ENCODE data around the gene MST1R.

Gene MST1R

DNA sequence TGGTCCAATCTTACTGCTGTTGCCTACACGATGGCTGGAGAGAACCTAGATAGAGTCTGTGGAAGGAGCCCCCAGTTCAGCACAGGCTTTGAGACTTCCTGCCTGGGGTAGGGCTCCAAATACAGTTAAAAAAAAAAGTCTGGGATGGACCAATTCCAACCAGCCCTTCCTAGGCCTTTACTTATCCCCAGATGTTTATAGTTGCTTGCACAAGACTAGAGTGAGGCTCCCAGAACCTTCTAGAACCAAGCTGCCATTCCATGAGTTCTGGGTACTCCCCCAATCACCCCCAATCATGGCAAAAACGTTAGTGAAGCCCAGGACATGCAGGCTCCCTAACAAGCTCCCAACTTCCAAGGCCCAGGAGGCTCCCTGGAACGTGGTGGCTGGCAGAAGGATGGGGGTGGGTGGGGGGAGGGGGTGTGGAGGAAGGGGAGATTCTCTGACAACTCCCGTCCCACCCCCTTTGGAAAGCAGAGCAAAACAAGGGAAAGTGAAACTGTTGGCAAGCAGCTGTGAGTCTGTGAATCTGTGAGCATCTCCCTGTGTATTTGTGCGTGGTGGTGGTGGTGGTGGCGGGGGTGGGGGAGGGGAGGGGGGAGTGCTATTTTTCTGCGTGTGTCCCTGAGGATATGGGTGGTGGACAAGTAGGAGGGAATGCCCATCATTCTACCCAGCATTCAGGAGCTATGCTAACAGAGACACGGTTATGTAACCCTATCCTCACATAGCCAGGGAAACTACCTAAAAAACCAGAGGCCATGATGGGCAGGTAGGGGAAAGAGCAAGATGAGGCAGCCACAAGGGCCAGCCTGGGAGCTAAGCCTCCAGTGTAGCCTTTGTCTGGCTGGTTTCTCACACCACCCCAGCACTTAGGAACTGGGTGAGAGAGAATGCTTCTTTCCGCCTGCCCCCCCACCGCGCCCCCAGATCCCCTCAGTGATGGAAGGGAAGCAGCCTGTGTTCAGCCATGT lies 2.0 kb downstream of the MST1R start:
- peak overlapping the region; percentile 4 for H3K4me3 ChIP-seq (ENCODE audit: low read length)
- TF ChIP-seq, protein P1, sequence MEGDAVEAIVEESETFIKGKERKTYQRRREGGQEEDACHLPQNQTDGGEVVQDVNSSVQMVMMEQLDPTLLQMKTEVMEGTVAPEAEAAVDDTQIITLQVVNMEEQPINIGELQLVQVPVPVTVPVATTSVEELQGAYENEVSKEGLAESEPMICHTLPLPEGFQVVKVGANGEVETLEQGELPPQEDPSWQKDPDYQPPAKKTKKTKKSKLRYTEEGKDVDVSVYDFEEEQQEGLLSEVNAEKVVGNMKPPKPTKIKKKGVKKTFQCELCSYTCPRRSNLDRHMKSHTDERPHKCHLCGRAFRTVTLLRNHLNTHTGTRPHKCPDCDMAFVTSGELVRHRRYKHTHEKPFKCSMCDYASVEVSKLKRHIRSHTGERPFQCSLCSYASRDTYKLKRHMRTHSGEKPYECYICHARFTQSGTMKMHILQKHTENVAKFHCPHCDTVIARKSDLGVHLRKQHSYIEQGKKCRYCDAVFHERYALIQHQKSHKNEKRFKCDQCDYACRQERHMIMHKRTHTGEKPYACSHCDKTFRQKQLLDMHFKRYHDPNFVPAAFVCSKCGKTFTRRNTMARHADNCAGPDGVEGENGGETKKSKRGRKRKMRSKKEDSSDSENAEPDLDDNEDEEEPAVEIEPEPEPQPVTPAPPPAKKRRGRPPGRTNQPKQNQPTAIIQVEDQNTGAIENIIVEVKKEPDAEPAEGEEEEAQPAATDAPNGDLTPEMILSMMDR (conservative IDR thresholded peaks at IDR 0.05; ENCODE audit: low read depth, low read length): no peak
- DNase-seq (ENCODE audit: low read depth): no peak

DNA sequence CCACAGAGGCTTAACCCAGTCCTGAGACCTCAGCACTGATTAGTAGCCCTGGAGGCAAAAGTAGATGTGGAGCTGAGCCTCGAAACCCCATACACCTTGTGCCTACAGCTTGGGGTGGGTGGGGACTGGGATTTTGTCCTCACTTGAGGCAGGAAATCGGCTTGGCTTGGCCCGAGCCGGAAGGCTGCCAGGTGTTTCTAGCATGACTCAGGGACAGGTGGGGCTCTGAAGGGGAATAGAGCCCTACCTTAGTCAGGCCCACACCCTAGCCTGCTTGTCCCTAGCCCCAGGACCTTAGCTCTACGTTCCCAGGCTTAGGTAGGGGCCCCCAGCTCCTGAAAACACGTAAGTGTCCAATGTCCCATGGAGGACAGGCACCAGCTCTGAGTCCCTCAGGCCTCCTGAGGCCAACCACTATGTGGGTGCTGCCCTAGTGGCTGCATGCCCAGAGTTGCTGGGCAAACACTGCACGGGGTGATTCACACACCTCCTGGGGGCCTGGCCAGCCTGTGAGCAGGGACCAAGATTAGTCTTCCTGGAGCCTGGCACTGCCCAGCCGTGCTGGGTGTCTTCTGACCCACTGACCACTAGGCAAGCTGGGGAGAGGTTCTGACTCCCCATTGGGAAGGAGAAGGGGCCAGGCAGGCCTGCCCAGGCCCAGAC lies 3.1 kb downstream of the MST1R start:
- TF ChIP-seq, protein P1 (conservative IDR thresholded peaks at IDR 0.05; ENCODE audit: low read depth, low read length): no peak
- peak; percentile 90 for DNase-seq (ENCODE audit: low read depth)
- H3K4me3 ChIP-seq (ENCODE audit: low read length): no peak overlapping the region

DNA sequence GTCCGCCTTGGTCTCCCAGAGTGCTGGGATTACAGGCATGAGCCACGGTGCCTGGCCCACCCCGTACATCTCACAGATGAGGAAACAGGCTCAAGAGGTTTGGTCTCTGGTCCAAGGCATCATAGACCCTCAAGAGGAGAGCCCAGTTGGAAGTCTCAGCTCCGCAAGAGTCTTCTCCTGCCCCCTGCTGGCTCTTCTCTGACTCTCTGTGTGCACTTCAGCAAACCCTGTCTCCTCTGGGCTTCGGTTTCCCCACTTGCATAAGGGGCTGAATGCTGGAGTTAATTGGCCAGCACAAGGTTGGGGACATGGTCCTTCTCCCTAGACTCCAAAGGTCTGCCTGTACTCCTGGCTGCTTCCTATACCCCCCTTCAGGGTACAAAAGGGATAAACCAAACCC lies 3.9 kb downstream of the MST1R start:
- no peak for DNase-seq (ENCODE audit: low read depth)
- H3K4me3 ChIP-seq (ENCODE audit: low read length): no peak overlapping the region
- TF ChIP-seq, protein P1 (conservative IDR thresholded peaks at IDR 0.05; ENCODE audit: low read depth, low read length): peak; percentile 37

DNA sequence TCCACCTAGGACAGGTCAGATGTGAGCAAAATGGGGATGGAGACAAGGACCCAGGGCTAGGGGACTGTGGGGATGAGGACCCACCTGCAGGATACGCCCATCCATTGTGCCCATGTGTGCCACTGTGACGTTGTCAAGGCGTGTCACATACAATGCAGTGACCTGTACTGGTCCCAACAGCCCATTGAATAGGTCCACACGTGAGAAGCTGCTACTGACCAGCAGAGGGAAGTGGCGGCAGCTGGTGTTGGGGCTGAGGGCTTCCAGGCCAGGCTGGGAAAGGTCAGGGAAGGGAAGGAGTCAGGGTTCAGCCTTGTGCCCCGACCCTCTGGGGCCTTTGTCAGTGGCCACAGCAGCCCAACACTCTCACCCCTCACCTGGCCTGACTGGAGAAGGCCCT lies 4.7 kb downstream of the MST1R start:
- H3K4me3 ChIP-seq (ENCODE audit: low read length): no peak overlapping the region
- no peak for DNase-seq (ENCODE audit: low read depth)
- TF ChIP-seq, protein P1 (conservative IDR thresholded peaks at IDR 0.05; ENCODE audit: low read depth, low read length): no peak

DNA sequence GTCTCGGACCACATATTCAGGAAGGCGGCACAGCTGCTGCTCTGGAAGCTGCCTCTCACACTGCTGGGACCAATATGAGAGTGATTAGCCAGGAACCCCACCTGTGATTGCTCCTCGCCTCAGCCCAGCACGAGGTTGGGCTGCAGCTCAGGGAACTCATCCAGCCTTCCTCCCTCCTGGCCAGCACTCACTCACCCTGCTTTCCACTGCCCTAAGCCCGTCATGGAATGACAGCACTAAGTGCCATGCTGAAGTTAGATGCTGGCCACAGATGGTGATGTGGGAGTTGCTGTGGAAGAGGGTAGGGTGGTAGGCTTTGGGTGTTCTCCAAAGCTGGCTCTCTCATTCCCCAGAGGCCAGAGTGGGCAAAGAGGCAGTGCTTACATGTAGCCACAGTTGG lies 7.3 kb downstream of the MST1R start:
- no peak overlapping the region for H3K4me3 ChIP-seq (ENCODE audit: low read length)
- TF ChIP-seq, protein P1 (conservative IDR thresholded peaks at IDR 0.05; ENCODE audit: low read depth, low read length): no peak

DNA sequence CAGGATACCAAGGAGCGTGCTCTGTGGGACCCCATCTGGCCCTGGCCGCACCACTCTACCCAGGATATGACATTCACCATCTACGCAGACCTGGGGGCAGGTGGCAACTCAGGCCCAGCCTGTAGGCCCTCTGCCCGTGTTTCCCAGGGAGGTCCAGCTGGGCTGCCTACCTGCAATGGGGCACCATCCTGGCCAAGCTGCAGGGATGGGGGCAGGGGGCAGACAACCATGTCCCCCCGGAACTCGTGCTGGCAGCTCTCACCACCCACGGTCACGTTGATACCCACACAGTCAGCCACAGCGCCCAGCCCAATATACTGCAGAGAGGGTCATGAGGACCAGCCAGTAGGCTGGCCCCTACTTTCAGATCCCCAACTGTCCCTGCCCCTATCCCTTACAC lies 7.9 kb downstream of the MST1R start:
- TF ChIP-seq, protein P1 (conservative IDR thresholded peaks at IDR 0.05; ENCODE audit: low read depth, low read length): no peak
- no peak for DNase-seq (ENCODE audit: low read depth)
- H3K4me3 ChIP-seq (ENCODE audit: low read length): no peak overlapping the region

More for the DNA sequence above, 7.3 kb downstream of the MST1R start:
- DNase-seq (ENCODE audit: low read depth): no peak

Measured in retinal pigment epithelial cell (primary cell).